ENCODE measurements around the gene SLC16A13. TPM values are rescaled to one million over a fixed set of nuclear protein-coding genes. Genes with fewer than 3 reads are reported as not detected.
"Not testable (repeated sequence)": the region's sequence is repeated elsewhere in the genome, so short reads cannot be mapped to it uniquely, and the experiment has no call there.

Gene SLC16A13
- total RNA-seq, 2 experiments from 2014 or later: 10.1 to 10.5 TPM

DNA sequence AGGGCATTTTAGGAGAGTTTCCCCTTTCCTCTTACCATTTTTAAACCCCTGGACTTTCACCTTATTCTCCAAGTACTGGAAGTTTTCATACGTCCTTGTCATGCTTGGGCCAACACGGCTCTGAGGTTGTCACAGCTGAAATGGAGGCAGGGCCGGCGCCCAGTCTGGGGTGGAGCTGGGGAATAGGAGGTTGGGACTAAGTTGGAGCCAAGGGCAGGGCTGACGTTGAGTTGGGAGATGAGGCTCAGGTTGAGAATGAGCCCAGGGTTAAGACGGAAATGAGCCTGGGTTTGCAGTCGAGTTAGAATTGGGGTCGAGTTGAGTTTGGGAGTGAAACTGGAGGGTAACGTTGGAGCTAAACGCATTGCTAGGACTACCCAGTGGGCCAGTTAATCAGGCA, 42.9 kb downstream of the SLC16A13 start:
- POLR2A ChIA-PET: no interaction called here

DNA sequence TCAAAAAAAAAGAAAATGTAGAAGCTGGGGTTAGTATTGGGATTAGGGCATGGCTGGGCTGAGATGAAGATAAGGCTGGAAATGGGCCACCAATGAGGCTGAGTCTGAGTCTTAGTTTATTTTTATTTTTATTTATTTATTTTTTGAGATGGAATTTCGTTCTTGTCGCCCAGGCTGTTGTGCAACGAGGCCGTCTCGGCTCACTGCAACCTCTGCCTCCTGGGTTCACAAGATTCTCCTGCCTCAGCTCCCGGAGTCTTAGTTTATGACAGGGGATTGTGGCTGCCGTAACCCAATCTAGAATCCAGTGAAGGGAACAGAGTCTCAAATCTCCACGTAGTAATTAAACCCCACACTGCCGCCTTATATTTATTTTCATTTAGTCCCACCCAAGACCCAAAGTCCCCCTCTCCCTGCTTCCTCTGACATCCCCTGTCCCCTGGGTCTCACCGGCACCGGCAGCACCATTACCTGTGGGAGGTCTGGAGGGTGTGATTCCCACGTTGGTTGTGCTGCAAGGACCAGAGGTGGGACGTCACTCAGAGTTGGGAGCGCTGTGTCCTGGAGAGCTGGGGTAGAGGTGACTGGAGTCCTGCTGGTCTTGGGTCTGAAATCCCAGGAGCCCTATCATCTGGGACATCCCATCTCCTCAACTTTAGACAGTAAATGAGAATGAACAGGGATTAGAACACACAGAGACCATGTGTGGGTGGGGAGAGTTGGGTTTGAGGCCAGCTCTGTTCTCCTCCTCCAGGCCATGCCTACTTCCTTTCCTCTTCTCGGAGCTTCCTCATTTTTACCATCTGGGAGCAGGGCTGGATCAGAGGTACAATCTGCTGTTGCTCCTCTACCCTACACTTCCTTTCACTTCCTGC, 44.0 kb downstream of the SLC16A13 start, which contains the start of gene CLEC10A:
TSS of gene CLEC10A (minus strand) at position 671 of the 875 bp plus-strand sequence. CDS start 1,439 bp downstream, outside the sequence.
- ChIA-PET CTCF (no interaction called here), POLR2A (no interaction called here)

More for the DNA sequence above, 42.9 kb downstream of the SLC16A13 start:
- CTCF ChIA-PET: interaction anchor here (0.6 kb wide), 1 partner anchor 71 kb away, joined by 3 read pairs; no protein-coding TSS in a partner anchor

DNA sequence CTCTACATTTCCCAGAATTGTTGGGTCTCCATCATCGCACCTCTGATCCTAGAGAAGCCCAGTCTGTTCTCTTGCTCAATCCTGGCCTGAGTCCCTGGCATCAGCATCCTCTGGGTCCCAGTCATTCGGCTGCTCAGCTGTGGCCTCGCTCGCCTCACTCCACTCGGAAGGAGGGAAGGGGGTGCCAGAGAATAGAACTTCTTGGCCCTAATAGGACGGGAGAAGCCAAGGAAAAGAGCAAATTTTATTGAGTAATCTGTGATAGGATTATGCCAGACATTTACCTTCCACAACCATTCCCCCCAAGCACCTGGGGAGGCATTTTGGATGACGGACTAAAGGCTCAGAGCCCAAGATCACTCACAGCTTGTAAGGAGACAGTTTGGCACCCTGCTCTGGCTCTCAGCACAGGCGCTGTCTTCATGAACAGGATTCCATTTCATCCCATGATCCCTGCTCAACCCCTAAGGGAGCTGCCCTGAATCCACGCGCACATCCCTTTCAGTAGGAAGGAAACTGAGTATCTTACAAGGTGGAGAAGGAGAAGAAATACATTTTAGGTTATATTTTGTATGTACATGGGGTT, 44.7 kb downstream of the SLC16A13 start:
- CTCF ChIA-PET: interaction anchor here (1.3 kb wide), 1 partner anchor 29 kb away, joined by 10 read pairs; no protein-coding TSS in a partner anchor
- POLR2A ChIA-PET: no interaction called here

DNA sequence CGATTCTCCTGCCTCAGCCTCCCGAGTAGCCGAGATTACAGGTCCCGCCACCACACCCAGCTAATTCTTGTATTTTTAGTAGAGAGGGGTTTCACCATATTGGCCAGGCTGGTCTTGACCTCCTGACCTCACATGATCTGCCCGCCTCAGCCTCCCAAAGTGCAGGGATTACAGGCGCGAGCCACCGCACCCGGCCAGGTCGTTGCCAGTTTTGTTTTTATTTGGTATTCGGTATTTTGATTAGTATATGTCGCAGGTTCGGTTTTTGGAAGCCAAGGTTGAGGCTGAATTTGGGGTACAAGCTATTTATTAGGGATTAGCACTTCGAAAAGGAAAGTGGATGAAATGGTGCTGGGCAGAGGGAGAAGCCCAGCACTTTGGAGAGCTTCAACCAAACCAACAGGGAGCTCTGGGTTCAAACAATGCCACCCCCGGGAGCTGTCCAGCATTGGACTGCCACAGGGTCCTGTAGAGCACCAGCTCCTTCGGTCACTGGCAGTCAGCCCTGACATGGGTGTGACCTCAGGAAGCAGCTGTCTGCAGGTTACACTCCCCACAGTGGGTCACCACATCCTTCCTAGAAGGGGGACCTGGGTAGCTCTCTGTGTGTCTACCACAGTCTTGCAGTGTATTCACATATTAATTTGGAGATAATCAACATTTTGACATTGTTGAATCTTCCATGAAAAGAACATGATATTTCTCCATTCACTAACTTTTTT, 45.7 kb downstream of the SLC16A13 start:
- POLR2A ChIA-PET: no interaction called here
- CTCF ChIA-PET: interaction anchor here (1.0 to 1.3 kb wide), 2 partner anchors 30 to 50 kb away, joined by 4 to 10 read pairs; no protein-coding TSS in a partner anchor

DNA sequence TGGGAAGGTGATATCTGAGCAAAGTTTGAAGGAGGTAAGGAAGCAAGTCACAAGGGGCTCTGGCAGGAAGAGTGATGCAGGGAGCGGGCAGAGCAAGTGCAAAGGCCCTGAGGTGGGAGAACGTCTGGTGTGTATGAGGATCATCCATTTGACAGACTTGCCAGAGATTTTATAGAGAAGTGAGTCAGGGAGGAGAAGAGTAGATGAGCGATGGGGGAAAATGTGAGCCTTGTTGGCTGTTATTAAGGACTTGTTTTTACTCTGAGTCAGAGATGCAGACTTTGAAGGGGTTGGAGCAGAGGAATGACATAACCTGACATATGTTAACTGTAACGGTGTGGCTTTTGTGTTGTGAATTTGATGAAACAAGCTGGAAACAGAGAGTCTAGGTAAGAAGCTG, 47.8 kb downstream of the SLC16A13 start:
- ChIA-PET CTCF (no interaction called here), POLR2A (no interaction called here)

DNA sequence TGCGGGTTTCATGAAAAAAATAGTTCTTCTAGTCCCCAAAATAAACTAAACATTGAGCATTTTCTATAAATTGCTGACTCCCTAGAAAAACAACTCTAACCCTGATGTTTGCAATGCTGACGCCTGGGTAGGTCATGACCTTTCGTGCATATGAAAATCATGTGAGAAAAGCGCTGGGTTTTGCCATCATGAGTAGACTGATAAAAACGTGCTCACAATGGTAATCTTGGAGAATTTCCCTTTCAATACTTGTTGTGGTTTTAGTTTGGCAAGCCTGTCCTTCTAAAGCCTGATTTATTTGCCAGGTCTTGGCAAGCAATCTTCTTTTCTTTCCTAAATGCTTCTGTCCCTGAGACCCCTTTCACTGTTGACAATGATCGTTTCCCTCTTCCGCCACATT, 48.3 kb downstream of the SLC16A13 start:
- ChIA-PET CTCF (no interaction called here), POLR2A (no interaction called here)

DNA sequence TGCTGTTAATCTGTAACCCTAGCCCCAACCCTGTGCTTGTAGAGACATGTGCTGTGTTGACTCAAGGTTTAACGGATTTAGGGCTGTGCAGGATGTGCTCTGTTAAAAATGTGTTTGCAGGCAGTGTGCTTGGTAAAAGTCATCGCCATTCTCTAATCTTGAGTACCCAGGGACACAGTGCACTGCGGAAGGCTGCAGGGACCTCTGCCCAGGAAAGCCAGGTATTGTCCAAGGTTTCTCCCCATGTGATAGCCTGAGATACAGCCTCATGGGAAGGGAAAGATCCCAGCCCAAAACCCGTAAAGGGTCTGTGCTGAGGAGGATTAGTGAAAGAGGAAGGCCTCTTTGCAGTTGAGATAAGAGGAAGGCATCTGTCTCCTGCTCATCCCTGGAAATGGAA, 52.6 kb downstream of the SLC16A13 start:
- CTCF ChIA-PET, POLR2A ChIA-PET: not testable (repeated sequence)

DNA sequence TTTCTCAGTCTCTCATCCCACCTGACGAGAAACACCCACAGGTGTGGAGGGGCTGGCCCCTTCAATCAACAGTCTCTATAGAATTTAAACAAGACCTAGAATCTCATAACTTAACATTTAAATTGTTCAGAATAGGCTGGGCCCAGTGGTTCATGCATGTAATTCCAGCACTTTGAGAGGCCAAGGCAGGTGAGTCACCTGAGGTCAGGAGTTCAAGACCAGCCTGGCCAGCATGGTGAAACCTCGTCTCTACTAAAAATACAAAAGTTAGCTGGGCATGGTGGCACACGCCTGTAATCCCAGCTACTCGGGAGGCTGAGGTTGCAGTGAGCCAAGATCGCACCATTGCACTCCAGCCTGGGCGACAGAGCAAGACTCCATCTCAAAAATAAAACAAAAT, 53.8 kb downstream of the SLC16A13 start:
- POLR2A ChIA-PET: interaction anchor here (0.6 kb wide), 1 partner anchor 1353 kb away, joined by 6 read pairs; no protein-coding TSS in a partner anchor
- CTCF ChIA-PET: not testable (repeated sequence)

Other genes starting within 250 kb of the SLC16A13 start
- gene TEKT1, start 204.3 kb upstream of the SLC16A13 start, total RNA-seq: not detected
- not detected for gene ALOX12, start 40.0 kb upstream of the SLC16A13 start, total RNA-seq
- 100 to 1,000 TPM; 143 to 144 TPM for gene RNASEK, start 23.4 kb upstream of the SLC16A13 start, total RNA-seq
- gene BCL6B, start 13.0 kb upstream of the SLC16A13 start, total RNA-seq: 1 to 10 TPM in 1 of 2 experiments, under 1 TPM in 1; 0.86 to 1.0 TPM
- 1 to 10 TPM; 1.9 to 2.3 TPM for gene SLC16A11, start 8.1 kb downstream of the SLC16A13 start, total RNA-seq
- not detected for gene CLEC10A, start 44.2 kb downstream of the SLC16A13 start, total RNA-seq
- gene ASGR2, start 78.8 kb downstream of the SLC16A13 start, total RNA-seq: not detected
- gene ASGR1, start 143.4 kb downstream of the SLC16A13 start, total RNA-seq: 1 to 10 TPM in 1 of 2 experiments, under 1 TPM in 1; 0.65 to 1.3 TPM
- gene DLG4, start 183.8 kb downstream of the SLC16A13 start, total RNA-seq: 1 to 10 TPM; 4.5 to 4.6 TPM
- gene ACADVL, start 183.9 kb downstream of the SLC16A13 start, total RNA-seq: 100 to 1,000 TPM; 254 to 269 TPM
- gene DVL2, start 198.5 kb downstream of the SLC16A13 start, total RNA-seq: 10 to 100 TPM; 64.4 to 68.9 TPM
- 10 to 100 TPM; 40.7 to 43.7 TPM for gene PHF23, start 203.4 kb downstream of the SLC16A13 start, total RNA-seq
- gene GABARAP, start 206.4 kb downstream of the SLC16A13 start, total RNA-seq: 100 to 1,000 TPM; 131 to 135 TPM
- 100 to 1,000 TPM; 202 to 207 TPM for gene CTDNEP1, start 215.7 kb downstream of the SLC16A13 start, total RNA-seq
- gene ELP5, start 216.2 kb downstream of the SLC16A13 start, total RNA-seq: 100 to 1,000 TPM; 107 to 110 TPM
- gene CLDN7, start 226.5 kb downstream of the SLC16A13 start, total RNA-seq: 1 to 10 TPM; 1.2 to 1.5 TPM
- gene SLC2A4, start 245.7 kb downstream of the SLC16A13 start, total RNA-seq: under 1 TPM; 0.11 to 0.34 TPM

Data from activated CD8-positive, alpha-beta memory T cell treated with anti-CD3 and anti-CD28 coated beads for 36 hours (primary cell).